Mucosa of rectum (tissue), 2 donors: ENCODE results near the gene KLK10.

Experiments
- H3K27ac ChIP-seq, 2 donors: one replicate each; pipeline ENCODE4 v1.7.0; 2013; ENCODE audit warnings: inconsistent platforms in 2 of 2, low read depth in 2 of 2, low read length in 2 of 2
- H3K27me3 ChIP-seq, 2 donors: one replicate each; pipeline ENCODE4 v1.7.0; 2013; ENCODE audit warnings: low read length in 2 of 2; ENCODE audit not compliant: control insufficient read depth in 2 of 2, insufficient read depth in 2 of 2
- H3K36me3 ChIP-seq, 2 donors: one replicate each; pipeline ENCODE4 v1.7.0; 2013; ENCODE audit warnings: low read length in 2 of 2; ENCODE audit not compliant: control insufficient read depth in 2 of 2, insufficient read depth in 2 of 2
- H3K4me1 ChIP-seq, 2 donors: one replicate each; pipeline ENCODE4 v1.7.0; 2013; ENCODE audit warnings: low read length in 2 of 2, mild to moderate bottlenecking in 1 of 2; ENCODE audit not compliant: control insufficient read depth in 2 of 2, insufficient read depth in 2 of 2
- H3K4me3 ChIP-seq, 2 donors: one replicate each; pipeline ENCODE4 v1.7.0; 2013; ENCODE audit warnings: low read length in 2 of 2
- H3K9ac ChIP-seq, 2 donors: one replicate each; pipeline ENCODE4 v1.7.0; 2013; ENCODE audit warnings: low read length in 2 of 2, low read depth in 1 of 2, mild to moderate bottlenecking in 1 of 2
- H3K9me3 ChIP-seq, 2 donors: one replicate each; pipeline ENCODE4 v1.7.0; 2013; ENCODE audit warnings: low read length in 2 of 2; ENCODE audit not compliant: control insufficient read depth in 2 of 2
- donor health status: healthy.
- donor health status: Normal muscosa, but diverticular disease.

KLK10 gene

GRCh38 chr19:51027873-51028272 lies 8.4 kb upstream of the KLK10 start:
- Histone ChIP-seq H3K9ac (no peak overlapping the region), H3K27me3 (peaks cover 0 to 12% of the 10 kb centered on the region in 2 donors), H3K27ac (no peak overlapping the region), H3K9me3 (no peaks in the 10 kb centered on the region), H3K36me3 (no peaks in the 10 kb centered on the region), H3K4me1 (no peaks in the 10 kb centered on the region), H3K4me3 (no peak overlapping the region)

GRCh38 chr19:51027126-51027806 lies 7.8 kb upstream of the KLK10 start:
- no peak overlapping the region for H3K9ac ChIP-seq
- H3K4me3 ChIP-seq = no peak overlapping the region

GRCh38 chr19:51026554-51026831 lies 7.0 kb upstream of the KLK10 start, which contains the start of gene KLK11:
Gene KLK11 (minus strand): TSS chr19:51026616. CDS start chr19:51025631, 985 bp downstream.
- no peaks in the 10 kb centered on the region for H3K4me1 ChIP-seq
- H3K4me3 ChIP-seq = no peak within 1 kb of the TSS
- no peaks in the 10 kb centered on the region for H3K9me3 ChIP-seq
- H3K27ac ChIP-seq = no peak within 1 kb of the TSS
- peaks cover 0 to 12% of the 10 kb centered on the region in 2 donors for H3K27me3 ChIP-seq
- H3K36me3 ChIP-seq = no peaks in the 10 kb centered on the region
- H3K9ac ChIP-seq = no peak within 1 kb of the TSS

More at GRCh38 chr19:51027126-51027806, 7.8 kb upstream of the KLK10 start:
- Histone ChIP-seq H3K9me3 (no peaks in the 10 kb centered on the region), H3K36me3 (no peaks in the 10 kb centered on the region), H3K27ac (no peak overlapping the region), H3K27me3 (peaks cover 0 to 12% of the 10 kb centered on the region in 2 donors), H3K4me1 (no peaks in the 10 kb centered on the region)

- Histone ChIP-seq H3K9ac (no peak overlapping the region), H3K27ac (no peak overlapping the region)
These were observed 6.5 kb upstream of the KLK10 start for GRCh38 chr19:51025809-51026553.

DNA sequence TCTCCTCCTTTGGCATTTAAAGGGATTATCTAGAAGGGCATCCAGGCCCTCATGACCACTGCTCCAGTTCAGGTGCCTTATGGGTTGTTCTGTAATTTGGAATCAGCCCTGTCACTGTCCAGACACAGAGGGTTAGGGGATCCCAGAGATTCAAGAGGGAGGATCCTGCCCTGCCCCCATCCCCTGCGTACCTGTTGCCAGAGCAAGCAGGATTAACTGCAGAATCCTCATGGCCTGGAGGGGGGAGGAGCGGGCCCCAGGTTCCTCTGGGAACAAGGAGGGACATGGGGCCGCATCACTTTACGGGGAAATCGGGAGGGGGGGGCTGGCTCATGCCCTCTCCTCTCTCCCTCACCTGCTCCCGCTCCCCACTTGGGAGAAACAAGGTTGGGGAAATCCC lies 5.9 kb upstream of the KLK10 start:
- H3K4me1 ChIP-seq = no peaks in the 10 kb centered on the region
- peaks cover 0 to 12% of the 10 kb centered on the region in 2 donors for H3K27me3 ChIP-seq
- no peaks in the 10 kb centered on the region for H3K36me3 ChIP-seq
- H3K27ac ChIP-seq = no peak overlapping the region
- no peak overlapping the region for H3K4me3 ChIP-seq
- H3K9me3 ChIP-seq = no peaks in the 10 kb centered on the region
- H3K9ac ChIP-seq = no peak overlapping the region

More at GRCh38 chr19:51025809-51026553, 6.5 kb upstream of the KLK10 start:
- H3K36me3 ChIP-seq = no peaks in the 10 kb centered on the region
- no peaks in the 10 kb centered on the region for H3K9me3 ChIP-seq
- no peak overlapping the region for H3K4me3 ChIP-seq
- H3K27me3 ChIP-seq = peaks cover 0 to 12% of the 10 kb centered on the region in 2 donors
- no peaks in the 10 kb centered on the region for H3K4me1 ChIP-seq

- no peaks in the 10 kb centered on the region for H3K9me3 ChIP-seq
- peaks cover 3 to 17% of the 10 kb centered on the region in 2 donors for H3K27me3 ChIP-seq
- no peak overlapping the region for H3K4me3 ChIP-seq
- H3K9ac ChIP-seq = no peak overlapping the region
- no peaks in the 10 kb centered on the region for H3K36me3 ChIP-seq
- no peak overlapping the region for H3K27ac ChIP-seq
- no peaks in the 10 kb centered on the region for H3K4me1 ChIP-seq
These were observed 5.4 kb upstream of the KLK10 start for GRCh38 chr19:51024924-51025323.

DNA sequence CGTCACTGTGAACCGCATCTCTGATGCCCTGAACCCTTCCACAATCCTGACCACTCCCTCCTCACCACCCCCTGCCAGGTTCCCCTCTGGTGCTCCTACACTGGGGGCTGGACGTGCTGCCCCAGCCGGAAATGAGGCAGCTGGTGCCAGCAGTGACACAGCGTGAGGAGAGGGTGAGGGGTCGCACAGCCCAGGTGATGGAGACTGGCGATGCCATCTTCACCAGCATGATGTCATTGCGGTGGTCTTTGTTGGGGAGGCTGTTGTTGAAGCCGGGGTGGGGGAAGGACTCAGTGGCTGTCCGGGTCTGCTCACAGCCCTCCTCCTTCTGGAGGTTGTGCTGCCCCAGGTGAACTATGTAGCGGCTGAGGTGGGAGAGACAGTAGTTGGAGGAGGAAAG lies 4.4 kb upstream of the KLK10 start:
- no peak overlapping the region for H3K9ac ChIP-seq
- H3K27ac ChIP-seq = no peak overlapping the region
- peaks cover 0 to 3% of the 10 kb centered on the region in 2 donors for H3K4me1 ChIP-seq
- no peaks in the 10 kb centered on the region for H3K36me3 ChIP-seq
- peaks cover 6 to 18% of the 10 kb centered on the region in 2 donors for H3K27me3 ChIP-seq
- no peaks in the 10 kb centered on the region for H3K9me3 ChIP-seq
- H3K4me3 ChIP-seq = no peak overlapping the region

- Histone ChIP-seq H3K27ac (no peak overlapping the region), H3K9me3 (no peaks in the 10 kb centered on the region), H3K4me1 (peaks cover 0 to 3% of the 10 kb centered on the region in 2 donors), H3K27me3 (peaks cover 8 to 21% of the 10 kb centered on the region in 2 donors), H3K36me3 (no peaks in the 10 kb centered on the region), H3K4me3 (no peak overlapping the region), H3K9ac (no peak overlapping the region)
These were observed 3.0 kb upstream of the KLK10 start for GRCh38 chr19:51022526-51022925.

DNA sequence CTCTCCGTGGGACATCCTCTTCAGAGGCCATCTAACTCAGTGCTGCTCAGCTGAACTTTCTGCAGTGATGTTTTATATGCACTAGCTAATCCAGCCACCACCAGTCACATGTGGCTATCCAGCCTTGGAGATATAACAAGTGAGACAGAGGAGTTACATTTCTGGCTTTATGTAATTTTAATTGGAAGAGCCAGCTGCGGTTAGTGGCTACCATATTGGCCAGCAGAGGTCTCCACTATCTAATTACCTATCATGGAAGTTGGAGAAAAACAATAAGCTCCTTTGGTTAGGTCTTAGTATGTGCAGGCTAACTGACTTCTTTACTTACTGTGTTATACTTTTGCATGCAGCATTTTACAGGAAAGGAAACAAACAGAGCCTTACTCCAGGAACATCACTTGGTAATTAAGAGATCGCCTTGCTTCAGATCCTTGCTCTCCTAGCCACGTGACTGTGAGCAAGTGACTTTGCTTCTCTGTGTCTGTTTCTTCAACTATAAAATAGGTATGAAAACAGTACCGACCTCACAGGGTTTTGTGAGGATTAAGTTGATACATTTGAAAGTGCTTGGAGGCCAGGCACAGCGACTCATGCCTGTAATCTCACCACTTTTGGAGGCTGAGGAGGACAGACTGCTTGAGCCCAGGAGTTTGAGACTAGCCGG lies 1.6 kb upstream of the KLK10 start:
- Histone ChIP-seq H3K36me3 (no peaks in the 10 kb centered on the region), H3K27ac (no peak overlapping the region), H3K27me3 (peaks cover 15 to 22% of the 10 kb centered on the region in 2 donors), H3K4me3 (no peak overlapping the region), H3K9ac (no peak overlapping the region), H3K4me1 (peaks cover 0 to 3% of the 10 kb centered on the region in 2 donors), H3K9me3 (no peaks in the 10 kb centered on the region)
